Temporal lobe (tissue), 1 donor: Measurements from ENCODE around the gene ZNF474. TPM values are rescaled to one million over a fixed set of nuclear protein-coding genes. Genes with fewer than 3 reads are reported as not detected.

ENCODE experiments used
- total RNA-seq: library from RNA; depleted of rRNA; stranded (reverse); fragments of >200 nt; gene quantifications from one replicate; pipeline ENCODE4 v1.2.3, GENCODE V29; 2014

The ZNF474 gene
- total RNA-seq, 1 donor from 2014 or later, result 0.98 TPM

Other genes starting within 250 kb of the ZNF474 start
- gene SRFBP1, start 167.6 kb upstream of the ZNF474 start, total RNA-seq, result 24.3 TPM
- 5.9 TPM for gene LOX, start 51.3 kb upstream of the ZNF474 start, total RNA-seq
- gene SNCAIP, start 182.7 kb downstream of the ZNF474 start, total RNA-seq, result 41.1 TPM